D721Med (cell line): ENCODE data around the gene PNP.

ENCODE experiments used
- DNase-seq: peaks from one replicate; pipeline ENCODE4 v3.0.0; 2011; ENCODE audit warnings: low spot score; ENCODE audit not compliant: insufficient read length
- FAIRE-seq: peaks from 2 replicates; lab custom pipeline; 2011; peaks lifted over from hg19 to GRCh38; lab: Jason Lieb, UNC
- TF ChIP-seq, protein P1 (sequence below): IDR thresholded peaks from 2 replicates; pipeline ENCODE4 v1.5.1; 2012; ENCODE audit warnings: mild to moderate bottlenecking, control low read depth; ENCODE audit not compliant: insufficient read depth; ENCODE audit errors: missing control alignments

Gene PNP

GRCh38 chr14:20524027-20524426 is 54.8 kb downstream of the PNP start:
- FAIRE-seq (no peak), DNase-seq (no peak)
- TF ChIP-seq, protein P1, sequence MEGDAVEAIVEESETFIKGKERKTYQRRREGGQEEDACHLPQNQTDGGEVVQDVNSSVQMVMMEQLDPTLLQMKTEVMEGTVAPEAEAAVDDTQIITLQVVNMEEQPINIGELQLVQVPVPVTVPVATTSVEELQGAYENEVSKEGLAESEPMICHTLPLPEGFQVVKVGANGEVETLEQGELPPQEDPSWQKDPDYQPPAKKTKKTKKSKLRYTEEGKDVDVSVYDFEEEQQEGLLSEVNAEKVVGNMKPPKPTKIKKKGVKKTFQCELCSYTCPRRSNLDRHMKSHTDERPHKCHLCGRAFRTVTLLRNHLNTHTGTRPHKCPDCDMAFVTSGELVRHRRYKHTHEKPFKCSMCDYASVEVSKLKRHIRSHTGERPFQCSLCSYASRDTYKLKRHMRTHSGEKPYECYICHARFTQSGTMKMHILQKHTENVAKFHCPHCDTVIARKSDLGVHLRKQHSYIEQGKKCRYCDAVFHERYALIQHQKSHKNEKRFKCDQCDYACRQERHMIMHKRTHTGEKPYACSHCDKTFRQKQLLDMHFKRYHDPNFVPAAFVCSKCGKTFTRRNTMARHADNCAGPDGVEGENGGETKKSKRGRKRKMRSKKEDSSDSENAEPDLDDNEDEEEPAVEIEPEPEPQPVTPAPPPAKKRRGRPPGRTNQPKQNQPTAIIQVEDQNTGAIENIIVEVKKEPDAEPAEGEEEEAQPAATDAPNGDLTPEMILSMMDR, result no peak
